Measurements from ENCODE around the gene ANKRD30A.
"Not testable (repeated sequence)": the region's sequence is repeated elsewhere in the genome, so short reads cannot be mapped to it uniquely, and the experiment has no call there.

The ANKRD30A gene

GRCh38 chr10:37269554-37270256 is 144.3 kb downstream of the ANKRD30A start:
- no peak for DNase-seq

- no peak for DNase-seq
Observed at GRCh38 chr10:37275216-37275777, 149.9 kb downstream of the ANKRD30A start.

GRCh38 chr10:37285063-37285462 is 159.7 kb downstream of the ANKRD30A start:
- no peak for DNase-seq

- no peak for DNase-seq
Observed at GRCh38 chr10:37289833-37290464, 164.6 kb downstream of the ANKRD30A start.

GRCh38 chr10:37301271-37301670 is 175.9 kb downstream of the ANKRD30A start:
- DNase-seq = no peak

GRCh38 chr10:37304036-37304435 is 178.6 kb downstream of the ANKRD30A start:
- no peak for DNase-seq

GRCh38 chr10:37314350-37314749 is 189.0 kb downstream of the ANKRD30A start:
- no peak for DNase-seq

GRCh38 chr10:37314862-37315261 is 189.5 kb downstream of the ANKRD30A start:
- no peak for DNase-seq

- no peak for DNase-seq
Observed at GRCh38 chr10:37344413-37344812, 219.0 kb downstream of the ANKRD30A start.

- DNase-seq = no peak
Observed at GRCh38 chr10:37379991-37380390, 254.6 kb downstream of the ANKRD30A start.

GRCh38 chr10:37381271-37381670 is 255.9 kb downstream of the ANKRD30A start:
- DNase-seq = no peak

GRCh38 chr10:37384923-37385322 is 259.5 kb downstream of the ANKRD30A start:
- DNase-seq = no peak

- DNase-seq = no peak
Observed at GRCh38 chr10:37390926-37391325, 265.5 kb downstream of the ANKRD30A start.

GRCh38 chr10:37400774-37401173 is 275.4 kb downstream of the ANKRD30A start:
- DNase-seq = not testable (repeated sequence)

- no peak for DNase-seq
Observed at GRCh38 chr10:37401225-37401624, 275.8 kb downstream of the ANKRD30A start.

- DNase-seq = no peak
Observed at GRCh38 chr10:37403776-37404175, 278.4 kb downstream of the ANKRD30A start.
